ENCODE results near the gene LRP1-AS. TPM values are rescaled to one million over a fixed set of nuclear protein-coding genes. Genes with fewer than 3 reads are reported as not detected.

LRP1-AS gene
- total RNA-seq, 2 experiments from 2014 or later = not detected

DNA sequence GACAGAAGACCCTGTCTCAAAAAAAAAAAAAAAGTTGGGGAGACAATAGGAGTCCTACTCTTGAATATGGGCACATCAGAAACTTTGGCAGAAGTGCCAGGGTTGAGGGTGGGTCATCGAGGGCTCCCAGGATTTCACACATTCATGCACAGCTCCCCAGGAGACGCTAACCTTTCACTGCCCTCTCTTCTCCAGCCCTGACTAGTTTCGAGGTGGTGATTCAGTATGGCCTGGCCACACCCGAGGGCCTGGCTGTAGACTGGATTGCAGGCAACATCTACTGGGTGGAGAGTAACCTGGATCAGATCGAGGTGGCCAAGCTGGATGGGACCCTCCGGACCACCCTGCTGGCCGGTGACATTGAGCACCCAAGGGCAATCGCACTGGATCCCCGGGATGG, 29.4 kb upstream of the LRP1-AS start:
- Mint-ChIP-seq H3K27me3 (no peaks in the 10 kb centered on the region), H3K9me3 (no peaks in the 10 kb centered on the region), H3K4me1 (ENCODE audit: low read depth) (no peaks in the 10 kb centered on the region), H3K4me3 (no peak overlapping the region), H3K36me3 (ENCODE audit: low read depth) (no peaks in the 10 kb centered on the region), H3K27ac (no peak overlapping the region)
- DNase-seq = no peak
- H3K36me3 ChIP-seq (ENCODE audit: insufficient read depth, low read length) = no peaks in the 10 kb centered on the region
- H3K27ac ChIP-seq (ENCODE audit: low read depth in 1 of 2, low read length in 2 of 2) = no peak overlapping the region
- no peak for ATAC-seq (ENCODE audit: poor library complexity)
- no peaks in the 10 kb centered on the region for H3K4me1 ChIP-seq (ENCODE audit: insufficient read depth, low read length)
- H3K9me3 ChIP-seq (ENCODE audit: control insufficient read depth in 1 of 2, insufficient read depth in 1 of 2, low read length in 2 of 2) = no peaks in the 10 kb centered on the region
- ChIA-PET POLR2A (no interaction called here), CTCF (interaction anchor here (1.0 to 2.3 kb wide), 3 partner anchors 19 to 68 kb away, joined by 3 to 11 read pairs (median 4); no protein-coding TSS in a partner anchor)
- no peak overlapping the region for H3K4me3 ChIP-seq (ENCODE audit: low read length)
- intact Hi-C loops (cut with DNase I, micrococcal nuclease) = no loop called here
- TF ChIP-seq CTCF (IDR thresholded peaks at IDR 0.05) = no peak
- no peaks in the 10 kb centered on the region for H3K27me3 ChIP-seq (ENCODE audit: control insufficient read depth in 1 of 2, insufficient read depth in 2 of 2, low read length in 2 of 2)

DNA sequence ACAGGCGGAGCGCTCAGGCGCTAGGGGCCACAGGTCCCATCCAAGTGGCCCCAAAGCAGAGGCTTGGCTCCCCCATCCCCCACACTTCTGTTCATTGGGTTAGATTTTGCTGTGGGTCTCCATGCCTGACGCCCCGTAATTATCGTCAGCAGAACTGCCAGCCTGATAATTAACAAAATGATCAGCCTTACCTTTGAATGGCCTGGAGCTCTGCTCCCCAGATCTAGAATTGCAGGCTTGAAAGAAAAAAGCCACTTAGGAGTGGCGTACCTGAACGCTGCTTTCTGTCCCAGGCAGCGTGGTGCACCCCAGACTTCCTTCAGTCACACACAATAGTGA, 28.7 kb upstream of the LRP1-AS start:
- Mint-ChIP-seq H3K9me3 (no peaks in the 10 kb centered on the region), H3K27ac (no peak overlapping the region), H3K4me1 (ENCODE audit: low read depth) (no peaks in the 10 kb centered on the region), H3K27me3 (no peaks in the 10 kb centered on the region), H3K4me3 (no peak overlapping the region), H3K36me3 (ENCODE audit: low read depth) (no peaks in the 10 kb centered on the region)
- Histone ChIP-seq H3K27me3 (ENCODE audit: control insufficient read depth in 1 of 2, insufficient read depth in 2 of 2, low read length in 2 of 2) (no peaks in the 10 kb centered on the region), H3K27ac (ENCODE audit: low read depth in 1 of 2, low read length in 2 of 2) (no peak overlapping the region), H3K4me1 (ENCODE audit: insufficient read depth, low read length) (no peaks in the 10 kb centered on the region), H3K4me3 (ENCODE audit: low read length) (no peak overlapping the region), H3K36me3 (ENCODE audit: insufficient read depth, low read length) (no peaks in the 10 kb centered on the region), H3K9me3 (ENCODE audit: control insufficient read depth in 1 of 2, insufficient read depth in 1 of 2, low read length in 2 of 2) (no peaks in the 10 kb centered on the region)
- POLR2A ChIA-PET = no interaction called here
- intact Hi-C loops (cut with DNase I, micrococcal nuclease) = no loop called here
- DNase-seq (no peak), ATAC-seq (ENCODE audit: poor library complexity) (no peak)
- TF ChIP-seq CTCF (IDR thresholded peaks at IDR 0.05) = peak; percentile 33
- CTCF ChIA-PET = interaction anchor here (0.9 to 2.3 kb wide), 7 partner anchors 19 to 107 kb away, joined by 3 to 11 read pairs (median 4); partner anchors contain the start of gene LRP1

- intact Hi-C loops (cut with DNase I, micrococcal nuclease) = no loop called here
- ChIA-PET POLR2A (no interaction called here), CTCF (interaction anchor here (0.5 to 2.3 kb wide), 8 partner anchors 18 to 157 kb away, joined by 3 to 11 read pairs (median 4); partner anchors contain the start of gene LRP1)
- Mint-ChIP-seq H3K27ac (no peak overlapping the region), H3K4me1 (ENCODE audit: low read depth) (no peaks in the 10 kb centered on the region), H3K36me3 (ENCODE audit: low read depth) (no peaks in the 10 kb centered on the region), H3K27me3 (no peaks in the 10 kb centered on the region), H3K9me3 (no peaks in the 10 kb centered on the region), H3K4me3 (no peak overlapping the region)
- TF ChIP-seq CTCF (IDR thresholded peaks at IDR 0.05) = peak; percentile 53
- Histone ChIP-seq H3K36me3 (ENCODE audit: insufficient read depth, low read length) (no peaks in the 10 kb centered on the region), H3K27me3 (ENCODE audit: control insufficient read depth in 1 of 2, insufficient read depth in 2 of 2, low read length in 2 of 2) (no peaks in the 10 kb centered on the region), H3K4me3 (ENCODE audit: low read length) (no peak overlapping the region), H3K4me1 (ENCODE audit: insufficient read depth, low read length) (no peaks in the 10 kb centered on the region), H3K9me3 (ENCODE audit: control insufficient read depth in 1 of 2, insufficient read depth in 1 of 2, low read length in 2 of 2) (no peaks in the 10 kb centered on the region), H3K27ac (ENCODE audit: low read depth in 1 of 2, low read length in 2 of 2) (no peak overlapping the region)
- ATAC-seq (ENCODE audit: poor library complexity) = no peak
- DNase-seq = peak in 11 of 14 experiments; percentile 9 to 64 (median 28)
Observed at GRCh38 chr12:57175428-57176138, 28.2 kb upstream of the LRP1-AS start.
